Endothelial cell of umbilical vein (primary cell): Measurements from ENCODE around the gene ZSWIM4. TPM values are rescaled to one million over a fixed set of nuclear protein-coding genes. Genes with fewer than 3 reads are reported as not detected.

Experiments used
- BruUV-seq: library from RNA; stranded (reverse); fragments of 400-500 nt; replicated peaks from 2 replicates; lab custom pipeline; 2021; lab: Mats Ljungman, UMichigan
- CTCF ChIA-PET: fragments of 300-600, 350-600 bp; sonication (Branson Sonifier 250); formaldehyde crosslinking; loops from one replicate; lab custom pipeline; 2021; ENCODE audit warnings: antibody characterized with exemption, inconsistent platforms; lab: Charles Lee
- POLR2A ChIA-PET: fragments of 300-600, 350-600 bp; sonication (Branson Sonifier 250); formaldehyde crosslinking; loops from one replicate; lab custom pipeline; 2021; ENCODE audit warnings: antibody characterized with exemption, inconsistent platforms; lab: Charles Lee
- DNase-seq: peaks from one replicate; pipeline ENCODE4 v3.0.0-alpha.2; 2011; ENCODE audit warnings: low read depth, low spot score
- FAIRE-seq: peaks from 2 replicates; lab custom pipeline; 2011; peaks lifted over from hg19 to GRCh38; lab: Jason Lieb, UNC
- H2AFZ ChIP-seq: 2 replicates; pipeline ENCODE4 v1.6.0; 2012; ENCODE audit warnings: low read depth, low read length, control low read depth, inconsistent platforms
- H3K27ac ChIP-seq: 2 replicates; pipeline ENCODE4 v1.5.1; 2011; ENCODE audit warnings: low read depth, mild to moderate bottlenecking, control low read depth, low read length, moderate library complexity; ENCODE audit not compliant: insufficient read depth
- H3K27me3 ChIP-seq, 2 experiments: 2 replicates each; pipeline versions ENCODE4 v1.6.0 to v1.6.1; 2011; ENCODE audit warnings: low read length in 2 of 2, mixed read lengths in 1 of 2; ENCODE audit not compliant: control insufficient read depth in 2 of 2, insufficient read depth in 2 of 2
- H3K36me3 ChIP-seq, 2 experiments: 2 replicates in 1 of 2; 3 replicates in 1 of 2; pipeline ENCODE4 v1.5.1; 2011; ENCODE audit warnings: low read length in 2 of 2, mild to moderate bottlenecking in 1 of 2, moderate library complexity in 1 of 2; ENCODE audit not compliant: control insufficient read depth in 2 of 2, insufficient read depth in 2 of 2; ENCODE audit errors: extremely low read depth in 1 of 2
- H3K4me1 ChIP-seq: 3 replicates; pipeline ENCODE4 v1.5.1; 2011; ENCODE audit warnings: mild to moderate bottlenecking, low read length; ENCODE audit not compliant: control insufficient read depth, insufficient read depth; ENCODE audit errors: extremely low read depth
- H3K4me2 ChIP-seq: 2 replicates; pipeline ENCODE4 v1.6.1; 2011; ENCODE audit warnings: low read length, control low read depth, mixed read lengths; ENCODE audit not compliant: insufficient read depth
- H3K4me3 ChIP-seq, 3 experiments: fragments of 200-600 bp in 1 of 3; sonication (generic), shearing (Covaris generic) in 1 of 3; replicated peaks in 1 of 3; 2 replicates each; pipeline ENCODE4 v1.5.1; 2011 to 2016; ENCODE audit warnings: control low read depth in 3 of 3, low read length in 3 of 3, mild to moderate bottlenecking in 2 of 3, inconsistent platforms in 1 of 3, low read depth in 1 of 3, moderate library complexity in 1 of 3; ENCODE audit not compliant: insufficient read depth in 1 of 3
- H3K79me2 ChIP-seq: 2 replicates; pipeline ENCODE4 v1.6.0; 2012; ENCODE audit warnings: low read length, inconsistent platforms; ENCODE audit not compliant: control insufficient read depth, insufficient read depth
- H3K9ac ChIP-seq: replicated peaks from 2 replicates; pipeline ENCODE3; 2011; ENCODE audit warnings: low read length, control low read depth; ENCODE audit not compliant: insufficient read depth; ENCODE audit errors: extremely low read depth
- H3K9me1 ChIP-seq: replicated peaks from 3 replicates; pipeline ENCODE4 v1.6.0; 2011; ENCODE audit warnings: mild to moderate bottlenecking, low read length; ENCODE audit not compliant: control insufficient read depth, insufficient read depth; ENCODE audit errors: extremely low read depth
- H3K9me3 ChIP-seq: replicated peaks from 2 replicates; pipeline ENCODE4 v1.5.1; 2012; ENCODE audit warnings: low read length, inconsistent platforms; ENCODE audit not compliant: control insufficient read depth, insufficient read depth
- H4K20me1 ChIP-seq: replicated peaks from 2 replicates; pipeline ENCODE3; 2011; ENCODE audit warnings: mild to moderate bottlenecking, low read length; ENCODE audit not compliant: control insufficient read depth, insufficient read depth; ENCODE audit errors: extremely low read depth
- EZH2 ChIP-seq: IDR thresholded peaks from 2 replicates; pipeline ENCODE4 v1.6.1; 2012; ENCODE audit warnings: borderline replicate concordance, low read depth, mild to moderate bottlenecking, moderate library complexity, low read length, inconsistent platforms; ENCODE audit not compliant: severe bottlenecking
- GATA2 ChIP-seq: IDR thresholded peaks from 2 replicates; pipeline ENCODE4 v1.7.0; 2011; ENCODE audit warnings: low read depth, mild to moderate bottlenecking, moderate library complexity, mixed read lengths, low read length; ENCODE audit not compliant: insufficient read length, insufficient read depth
- JUN ChIP-seq: IDR thresholded peaks from 2 replicates; pipeline ENCODE4 v1.6.1; 2011; ENCODE audit warnings: borderline replicate concordance, low read depth; ENCODE audit not compliant: insufficient read length, insufficient read depth
- MAX ChIP-seq: IDR thresholded peaks from 2 replicates; pipeline ENCODE4 v1.6.1; 2011; ENCODE audit not compliant: insufficient read depth, insufficient read length
- POLR2A ChIP-seq: IDR thresholded peaks from 2 replicates; pipeline ENCODE4 v1.6.1; 2012; ENCODE audit warnings: low read depth, mild to moderate bottlenecking, control low read depth, low read length
- dilution Hi-C: fragments of 300-500 bp; cut with MboI; formaldehyde crosslinking; loops from one replicate; pipeline ENCODE4 v1.15.0; 2019; ENCODE audit warnings: low sequenced_read_pairs; ENCODE audit not compliant: extremely low pct_ligation_motif_present
- intact Hi-C: fragments of 100-400 bp; cut with micrococcal nuclease; formaldehyde crosslinking; loops from one replicate; pipeline ENCODE4 v1.10.0; 2022
- polyA plus RNA-seq, 4 experiments: library from polyadenylated mRNA; depleted of rRNA in 3 of 4; stranded (reverse) in 3 of 4; unstranded in 1 of 4; fragments of >200 nt; gene quantifications; 2 replicates each; pipeline versions ENCODE4 v1.2.1 to v1.2.3, GENCODE V29; 2011 to 2012; ENCODE audit warnings: missing spikeins in 1 of 4
- total RNA-seq: library from RNA; stranded (reverse); gene quantifications from 2 replicates; pipeline ENCODE4 v1.2.3, GENCODE V29; 2021

ZSWIM4 gene
- total and polyA plus RNA-seq, 2 donors (not counting 3 experiments of a cell fraction or from before 2014, with no cell fraction given), result 12.7 to 26.6 TPM

- intact Hi-C loops (no loop called here), dilution Hi-C loops (no loop called here)
- ChIA-PET POLR2A (interaction anchor here (1.0 kb wide), 1 partner anchor 18 kb away, joined by 5 read pairs; no protein-coding TSS in a partner anchor), CTCF (interaction anchor here (1.2 kb wide), 1 partner anchor 18 kb away, joined by 5 read pairs; no protein-coding TSS in a partner anchor)
- H3K27me3 ChIP-seq, result no peaks in the 10 kb centered on the region
- peaks cover 36% of the 10 kb centered on the region for H3K79me2 ChIP-seq
- H3K27ac ChIP-seq, result peak overlapping the region; percentile 90
- H3K9ac ChIP-seq, result no peak overlapping the region
- no peak for DNase-seq
- BruUV-seq, result no TSS peak
- no peaks in the 10 kb centered on the region for H3K36me3 ChIP-seq
- no peak overlapping the region for H3K4me3 ChIP-seq
- H3K9me1 ChIP-seq, result no peaks in the 10 kb centered on the region
- H3K4me1 ChIP-seq, result peaks cover 27% of the 10 kb centered on the region
- no peaks in the 10 kb centered on the region for H4K20me1 ChIP-seq
- TF ChIP-seq POLR2A (no peak), EZH2 (no peak), GATA2 (no peak), JUN (no peak), MAX (no peak)
- H2AFZ ChIP-seq, result no peak overlapping the region
- H3K9me3 ChIP-seq, result no peaks in the 10 kb centered on the region
- no peak for FAIRE-seq
- no peak overlapping the region for H3K4me2 ChIP-seq
Measured at GRCh38 chr19:13844130-13844631, 48.9 kb downstream of the ZSWIM4 start.
